HG03571 (cell line): ENCODE results near the gene PHKG1.
"Not testable (repeated sequence)": the region's sequence is repeated elsewhere in the genome, so short reads cannot be mapped to it uniquely, and the experiment has no call there.

Experiments used
- ATAC-seq: cut with Tn5 transposase; IDR thresholded peaks from one replicate; pipeline ENCODE4 v1.9.1; 2021; ENCODE audit not compliant: unreplicated experiment

The PHKG1 gene

GRCh38 chr7:56092789-56093531, at the start of gene PHKG1:
PHKG1 (minus strand) TSS chr7:56092952; CDS start chr7:56088941, 4,011 bp downstream.
- ATAC-seq, result no peak

- not testable (repeated sequence) for ATAC-seq
Observed at GRCh38 chr7:56131062-56131461, 38.3 kb upstream of the PHKG1 start.

DNA sequence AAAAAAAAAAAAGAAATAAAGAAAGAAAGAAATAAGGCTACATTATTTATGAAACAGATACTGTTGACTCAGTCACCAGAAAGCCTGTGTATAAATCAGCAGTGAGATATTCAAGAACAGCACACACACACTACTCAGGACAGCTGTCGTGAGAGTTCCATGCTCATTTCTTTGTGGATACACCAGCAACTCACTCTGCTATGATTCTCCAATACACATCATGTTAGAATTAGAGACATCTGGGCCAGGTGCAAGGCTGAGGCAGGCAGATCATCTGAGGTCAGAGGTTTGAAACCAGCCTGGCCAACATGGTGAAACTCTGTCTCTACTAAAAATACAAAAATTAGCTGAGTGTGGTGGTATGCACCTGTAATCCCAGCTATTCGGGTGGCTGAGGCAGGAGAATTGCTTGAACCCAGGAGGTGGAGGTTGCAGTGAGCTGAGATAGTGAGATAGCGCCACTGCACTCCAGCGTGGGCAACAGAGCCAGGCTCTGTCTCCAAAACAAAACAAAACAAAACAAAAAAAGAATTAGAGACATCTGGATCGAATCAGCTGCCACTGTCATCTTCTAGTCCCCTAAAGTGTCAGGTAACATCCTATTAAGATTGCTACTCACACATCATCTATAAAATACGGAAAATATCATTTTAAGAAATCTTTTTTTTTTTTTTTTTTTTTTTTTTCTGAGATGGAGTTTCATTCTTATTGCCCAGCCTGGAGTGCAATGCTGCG, 34.7 kb upstream of the PHKG1 start:
- no peak for ATAC-seq

DNA sequence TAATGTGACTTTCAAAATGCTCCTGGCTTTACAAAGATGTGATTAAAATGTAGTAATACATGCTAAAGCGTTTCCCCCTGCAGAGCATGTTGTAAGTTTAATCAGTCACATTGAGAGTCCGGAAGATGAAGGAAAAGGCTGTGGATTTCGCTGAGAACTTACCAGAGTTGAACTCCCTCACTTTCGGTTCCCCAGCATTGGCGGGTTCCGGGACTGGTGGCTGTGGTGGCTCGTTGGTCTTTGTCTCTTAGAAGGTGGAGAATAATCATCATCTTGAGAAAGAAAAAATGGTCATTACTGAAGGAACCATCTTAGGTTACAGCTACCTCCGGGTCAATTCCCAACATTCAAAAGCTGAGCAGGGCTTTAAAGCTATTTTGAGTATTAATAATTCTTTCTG, 33.1 kb upstream of the PHKG1 start:
- no peak for ATAC-seq

GRCh38 chr7:56124981-56125380, 32.2 kb upstream of the PHKG1 start:
- no peak for ATAC-seq

DNA sequence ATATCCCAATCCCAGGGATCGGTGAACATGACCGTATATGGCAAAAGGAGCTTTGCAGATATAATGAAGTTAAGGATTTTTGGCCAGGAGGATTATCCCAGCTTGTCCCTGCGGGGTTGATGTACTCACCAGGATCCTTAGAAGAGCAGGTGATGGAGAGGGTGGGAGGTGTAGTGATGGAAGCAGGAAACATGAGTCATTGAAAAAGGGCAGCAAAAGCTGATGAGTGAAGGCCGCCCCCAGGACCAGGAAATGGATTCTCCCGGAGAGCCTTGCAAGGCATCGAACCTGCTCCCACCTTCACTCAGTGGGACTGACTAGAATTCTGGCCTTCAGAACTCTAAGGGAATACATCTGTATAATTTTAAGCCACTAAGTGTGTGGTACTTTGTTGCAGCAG, 28.7 kb upstream of the PHKG1 start:
- ATAC-seq, result no peak

DNA sequence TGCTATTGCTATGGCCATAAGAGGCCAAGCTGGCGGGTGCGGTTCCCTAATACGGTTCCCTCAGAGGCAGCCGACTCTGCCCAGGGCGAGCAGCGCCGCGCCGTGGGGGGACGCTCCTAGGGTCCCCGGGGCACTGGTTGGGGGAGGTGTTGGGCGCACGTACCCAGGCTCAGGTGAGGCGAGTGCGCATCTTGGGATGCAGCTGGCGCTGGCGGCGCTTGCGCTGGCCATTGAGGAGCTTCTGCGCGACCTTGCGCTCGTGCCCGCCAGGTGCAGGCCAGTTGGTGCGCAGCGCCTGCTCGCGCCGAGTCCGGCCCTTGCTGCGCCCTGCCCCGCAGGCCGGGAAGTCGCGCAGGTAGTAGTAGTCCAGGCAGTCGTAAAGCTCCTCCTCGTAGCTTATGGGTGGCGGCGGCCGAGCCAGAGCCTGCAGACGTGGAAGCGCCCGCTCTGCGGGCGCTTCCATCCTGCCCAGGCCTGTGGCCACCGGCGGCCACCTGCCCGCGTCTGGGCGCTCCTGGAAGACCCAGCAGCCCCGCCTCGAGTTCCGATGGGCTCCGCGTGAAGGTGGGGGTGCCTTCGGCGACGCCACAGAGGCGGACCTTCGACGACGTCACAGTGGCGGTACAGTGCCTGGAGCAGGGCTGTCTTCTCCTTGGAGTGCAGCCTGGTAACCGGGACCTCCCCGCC, 23.2 kb upstream of the PHKG1 start, which contains the start of gene NUPR2:
Gene NUPR2, minus strand, starts transcription at position 566 of the 687 bp plus-strand sequence. Its CDS starts 103 bp downstream, at position 463.
- ATAC-seq, result no peak

DNA sequence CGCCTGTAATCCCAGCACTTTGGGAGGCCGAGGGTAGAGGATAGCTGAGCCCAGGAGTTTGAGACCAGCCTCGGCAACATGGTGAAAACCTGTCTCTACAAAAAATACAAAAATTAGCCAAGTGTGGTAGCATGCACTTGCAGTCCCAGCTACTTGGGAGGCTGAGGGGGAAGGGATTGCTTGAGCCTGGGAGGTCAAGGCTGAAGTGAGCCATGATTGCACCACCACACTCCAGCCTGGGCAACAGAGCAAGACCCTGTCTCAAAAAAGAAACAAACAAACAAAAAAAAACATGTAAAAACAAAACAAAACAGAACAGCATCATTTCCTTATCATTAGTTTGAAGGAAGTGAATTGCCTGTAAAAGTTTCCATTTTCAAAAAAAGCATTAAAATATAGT, 19.5 kb upstream of the PHKG1 start:
- not testable (repeated sequence) for ATAC-seq

DNA sequence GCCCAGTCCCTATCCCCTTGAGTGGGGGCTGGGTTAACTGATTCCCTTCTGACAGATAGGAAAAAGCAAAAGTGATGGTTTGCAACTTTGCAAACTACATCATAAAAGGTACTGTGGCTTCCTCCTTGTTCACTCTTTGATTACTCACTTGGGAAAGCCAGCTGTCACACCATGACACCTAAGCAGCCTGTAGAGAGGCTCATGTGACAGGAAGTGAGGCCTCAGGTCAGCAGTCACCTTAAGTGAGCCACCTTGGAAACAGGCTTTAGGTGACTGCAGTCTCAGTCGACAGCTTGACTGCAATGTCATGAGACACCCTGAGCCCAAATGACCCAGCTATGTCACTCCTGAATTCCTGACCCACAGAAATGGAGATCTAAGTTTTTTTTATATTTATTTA, 17.9 kb upstream of the PHKG1 start:
- no peak for ATAC-seq

GRCh38 chr7:56107954-56108258, 15.2 kb upstream of the PHKG1 start:
- ATAC-seq, result no peak

DNA sequence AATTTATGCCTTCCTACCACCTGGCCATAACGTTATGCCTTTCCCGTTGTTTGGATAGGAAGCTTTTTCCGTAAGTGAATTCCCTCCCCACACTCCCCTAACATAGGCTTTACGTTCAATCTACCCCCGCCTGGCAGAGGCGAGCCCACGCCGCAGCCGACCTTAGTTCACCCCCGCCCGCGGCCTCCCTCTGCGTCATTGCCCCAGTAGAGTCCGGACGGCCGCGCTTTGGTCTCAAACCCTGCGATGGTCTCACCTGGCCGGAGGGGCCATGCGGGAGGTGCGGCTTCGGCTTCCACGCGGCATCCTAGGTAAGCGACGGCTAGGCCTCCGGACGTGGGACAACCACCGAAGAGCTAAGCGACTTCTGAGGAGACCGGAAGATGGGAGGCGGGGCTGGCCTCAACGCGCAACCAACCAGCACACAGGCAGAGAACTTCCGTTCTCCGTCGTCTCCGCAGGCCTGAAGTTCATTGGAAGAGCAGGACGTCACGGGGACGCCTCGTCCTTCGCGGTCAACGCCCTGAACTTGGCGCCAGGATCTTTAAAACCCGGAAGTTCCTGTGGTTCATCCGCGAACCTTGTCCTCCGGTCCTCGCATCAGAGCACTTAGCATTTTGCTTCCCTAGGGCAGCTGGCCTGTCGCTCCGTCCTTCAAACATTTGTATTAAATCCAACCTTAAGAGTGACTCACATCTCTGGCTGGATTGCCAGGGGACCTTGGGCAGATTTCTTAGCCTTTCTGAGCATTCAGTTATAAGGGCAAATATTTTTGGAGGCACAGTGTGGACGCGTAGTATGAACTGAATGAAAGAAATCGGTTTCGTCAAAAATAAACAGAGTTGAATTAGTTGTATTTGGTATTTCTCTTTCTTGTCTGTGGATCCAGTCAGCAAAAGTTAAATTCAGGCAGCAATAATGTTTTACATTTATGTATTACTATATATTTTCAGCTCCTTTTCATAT, 13.6 kb upstream of the PHKG1 start, which contains the start of gene CHCHD2:
Gene CHCHD2, minus strand, starts transcription at position 369 of the 966 bp plus-strand sequence. Its CDS starts 63 bp downstream, at position 306.
- peak; percentile 99 for ATAC-seq

GRCh38 chr7:56105508-56105907, 12.8 kb upstream of the PHKG1 start:
- ATAC-seq, result no peak

GRCh38 chr7:56104138-56104537, 11.4 kb upstream of the PHKG1 start:
- ATAC-seq, result not testable (repeated sequence)

GRCh38 chr7:56099653-56100052, 6.9 kb upstream of the PHKG1 start:
- ATAC-seq, result no peak

GRCh38 chr7:56098187-56099008, 5.6 kb upstream of the PHKG1 start:
- ATAC-seq, result not testable (repeated sequence)

DNA sequence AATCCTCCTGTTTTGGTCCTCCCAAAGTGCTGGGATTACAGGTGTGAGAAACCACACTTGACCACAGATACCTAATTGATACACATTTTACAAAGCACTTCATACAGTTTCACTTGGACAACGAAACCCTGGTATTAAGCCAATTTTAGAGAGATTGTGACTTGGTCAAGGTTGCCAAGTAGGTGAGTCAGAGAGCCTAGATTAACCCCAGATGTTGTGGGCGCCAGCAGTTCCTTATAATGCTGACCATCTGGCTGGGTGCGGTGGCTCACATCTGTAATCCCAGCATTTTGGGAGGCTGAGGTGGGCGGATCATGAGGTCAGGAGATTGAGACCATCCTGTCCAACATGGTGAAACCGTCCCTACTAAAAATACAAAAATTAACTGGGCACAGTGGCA, 4.9 kb upstream of the PHKG1 start:
- no peak for ATAC-seq

GRCh38 chr7:56092388-56092787, 364 bp downstream of the PHKG1 start:
- ATAC-seq, result not testable (repeated sequence)

GRCh38 chr7:56091591-56091990, 1.2 kb downstream of the PHKG1 start:
- no peak for ATAC-seq

- ATAC-seq, result no peak
Observed at GRCh38 chr7:56087445-56087844, 5.3 kb downstream of the PHKG1 start.

- ATAC-seq, result no peak
Observed at GRCh38 chr7:56086761-56087160, 6.0 kb downstream of the PHKG1 start.
